HG02588 (cell line): ENCODE results near the gene MFSD12.

ENCODE experiments used
- ATAC-seq: cut with Tn5 transposase; IDR thresholded peaks from one replicate; pipeline ENCODE4 v1.9.1; 2021; ENCODE audit warnings: mild to moderate bottlenecking, moderate library complexity; ENCODE audit not compliant: unreplicated experiment

The MFSD12 gene

DNA sequence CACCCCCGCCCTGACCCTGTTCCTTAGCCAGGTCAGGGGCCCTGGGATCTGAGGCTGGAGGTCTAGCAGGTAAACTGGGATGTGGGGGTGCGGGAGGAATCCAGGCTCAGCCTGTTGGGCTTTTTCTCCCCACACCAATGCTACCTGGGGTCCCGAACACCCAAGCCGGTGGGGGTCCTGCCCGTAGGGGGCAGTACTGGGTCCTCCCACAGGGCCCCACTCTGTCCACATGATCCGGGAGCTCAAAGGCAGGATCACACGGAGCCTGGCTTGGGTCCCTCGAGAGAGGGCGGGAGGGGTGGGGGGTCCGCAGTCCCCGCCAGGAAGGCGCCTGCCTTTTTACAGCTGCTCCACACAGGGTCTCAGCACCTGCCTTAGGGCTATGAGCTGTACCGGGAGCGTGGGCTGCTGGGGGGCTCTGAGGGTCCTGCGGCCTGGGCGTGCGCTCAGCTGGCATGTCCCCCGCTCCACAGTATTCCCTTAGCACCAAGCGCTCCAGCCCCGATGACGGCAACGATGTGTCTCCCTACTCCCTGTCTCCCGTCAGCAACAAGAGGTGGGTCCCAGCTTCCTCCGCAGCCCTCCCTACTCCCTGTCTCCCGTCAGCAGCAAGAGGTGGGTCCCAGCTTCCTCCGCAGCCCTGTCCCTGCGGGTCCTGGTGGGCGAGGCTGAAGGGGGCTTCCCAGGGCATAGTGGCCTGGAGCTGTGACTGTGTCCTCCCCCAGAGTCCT lies 30.7 kb downstream of the MFSD12 start:
- ATAC-seq, result no peak

DNA sequence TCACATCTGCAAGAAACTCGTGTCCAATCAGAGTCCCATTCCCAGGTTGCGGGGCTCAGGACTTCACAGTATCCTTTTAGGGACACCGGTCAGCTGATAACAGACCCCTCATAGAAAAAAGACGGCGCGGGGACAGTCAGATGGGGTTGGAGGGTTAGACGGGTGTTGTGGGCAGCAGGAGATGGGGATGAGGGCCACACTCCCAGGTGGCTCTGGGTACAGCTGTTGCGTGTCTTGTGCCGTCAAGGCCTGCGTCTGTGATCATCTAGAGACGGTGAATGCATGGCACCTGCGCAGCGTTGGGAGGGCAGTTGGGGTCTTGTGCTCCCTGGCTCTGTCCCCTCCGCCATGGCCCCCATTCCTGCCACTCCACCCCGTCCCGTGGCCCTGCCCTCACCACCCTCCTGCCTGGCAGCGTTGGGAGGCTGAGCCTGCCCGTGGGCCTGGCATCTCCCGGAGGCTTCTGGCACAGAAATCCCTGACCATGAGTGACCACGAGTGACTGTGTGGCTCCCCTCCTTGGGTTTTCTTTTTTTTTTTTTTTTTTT lies 32.4 kb downstream of the MFSD12 start:
- no peak for ATAC-seq

DNA sequence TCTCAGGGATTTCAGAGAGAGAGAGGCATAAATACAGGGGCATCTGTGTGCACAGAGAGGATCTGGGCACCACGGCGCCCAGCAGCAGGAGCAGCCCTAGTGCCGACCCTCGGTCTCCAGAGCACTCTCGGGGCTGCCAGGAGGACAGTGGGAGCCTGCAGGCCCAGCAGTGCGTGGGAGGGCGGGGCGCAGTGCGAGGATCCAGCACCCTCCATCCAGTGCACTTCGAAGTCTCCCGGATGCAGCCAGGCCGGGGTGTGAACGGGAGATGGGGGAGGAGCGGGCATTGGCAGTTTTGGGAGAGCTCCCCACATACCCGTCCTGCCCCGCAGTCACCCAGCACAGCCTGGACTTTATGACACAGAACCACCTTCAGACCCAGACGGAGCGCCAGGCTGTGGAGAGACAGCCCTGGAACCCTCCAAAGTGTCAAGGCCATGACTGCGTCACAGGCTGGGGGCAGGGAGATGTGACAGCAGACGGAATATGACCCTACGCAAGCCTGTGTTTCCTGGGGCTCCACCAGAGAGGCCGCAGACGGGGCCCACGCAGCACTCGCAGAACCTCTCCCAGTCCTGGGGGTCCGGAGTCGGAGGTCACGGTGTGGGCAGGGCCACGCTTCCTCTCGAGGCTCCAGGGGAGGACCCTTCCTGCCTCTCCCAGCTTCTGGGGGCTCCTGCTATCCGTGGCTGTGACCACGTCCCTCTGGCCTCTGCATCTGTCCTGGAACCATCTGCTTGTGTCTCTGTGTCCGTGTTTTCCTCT lies 33.1 kb downstream of the MFSD12 start:
- no peak for ATAC-seq

DNA sequence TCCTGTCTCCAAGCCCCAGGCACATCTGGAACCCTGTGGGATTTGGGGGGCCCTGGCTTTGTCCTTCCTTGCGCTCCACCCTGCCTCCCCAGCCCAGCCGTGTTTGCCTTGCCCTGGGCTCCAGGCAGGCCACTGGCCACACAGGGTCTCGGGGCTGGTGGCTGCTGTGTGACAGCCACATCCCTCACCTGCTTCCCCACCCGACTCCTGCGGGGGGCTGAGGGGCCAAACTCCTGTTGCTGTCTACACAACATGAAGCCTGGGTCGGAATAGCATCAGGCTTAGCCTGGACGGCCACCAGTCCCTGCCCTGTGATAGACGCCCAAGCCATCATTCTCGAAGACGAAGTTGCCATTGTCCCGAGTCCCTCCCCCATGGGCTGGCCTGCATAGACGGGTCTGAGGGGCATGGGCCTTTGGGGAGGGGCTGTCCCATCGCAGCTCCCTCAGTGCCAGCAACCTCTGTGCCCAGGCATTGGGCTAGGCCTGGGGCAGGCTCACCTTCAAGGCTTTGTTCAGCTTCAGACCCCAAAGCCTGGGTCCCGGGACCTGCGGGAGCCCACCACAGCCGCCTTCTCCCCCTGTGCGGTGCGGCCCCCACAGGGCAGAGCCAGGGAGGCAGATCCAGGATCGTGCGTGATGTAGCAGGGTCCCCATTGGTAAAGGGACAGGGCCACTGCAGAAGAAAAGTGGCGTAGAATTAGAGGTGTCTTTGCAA lies 33.9 kb downstream of the MFSD12 start:
- no peak for ATAC-seq

DNA sequence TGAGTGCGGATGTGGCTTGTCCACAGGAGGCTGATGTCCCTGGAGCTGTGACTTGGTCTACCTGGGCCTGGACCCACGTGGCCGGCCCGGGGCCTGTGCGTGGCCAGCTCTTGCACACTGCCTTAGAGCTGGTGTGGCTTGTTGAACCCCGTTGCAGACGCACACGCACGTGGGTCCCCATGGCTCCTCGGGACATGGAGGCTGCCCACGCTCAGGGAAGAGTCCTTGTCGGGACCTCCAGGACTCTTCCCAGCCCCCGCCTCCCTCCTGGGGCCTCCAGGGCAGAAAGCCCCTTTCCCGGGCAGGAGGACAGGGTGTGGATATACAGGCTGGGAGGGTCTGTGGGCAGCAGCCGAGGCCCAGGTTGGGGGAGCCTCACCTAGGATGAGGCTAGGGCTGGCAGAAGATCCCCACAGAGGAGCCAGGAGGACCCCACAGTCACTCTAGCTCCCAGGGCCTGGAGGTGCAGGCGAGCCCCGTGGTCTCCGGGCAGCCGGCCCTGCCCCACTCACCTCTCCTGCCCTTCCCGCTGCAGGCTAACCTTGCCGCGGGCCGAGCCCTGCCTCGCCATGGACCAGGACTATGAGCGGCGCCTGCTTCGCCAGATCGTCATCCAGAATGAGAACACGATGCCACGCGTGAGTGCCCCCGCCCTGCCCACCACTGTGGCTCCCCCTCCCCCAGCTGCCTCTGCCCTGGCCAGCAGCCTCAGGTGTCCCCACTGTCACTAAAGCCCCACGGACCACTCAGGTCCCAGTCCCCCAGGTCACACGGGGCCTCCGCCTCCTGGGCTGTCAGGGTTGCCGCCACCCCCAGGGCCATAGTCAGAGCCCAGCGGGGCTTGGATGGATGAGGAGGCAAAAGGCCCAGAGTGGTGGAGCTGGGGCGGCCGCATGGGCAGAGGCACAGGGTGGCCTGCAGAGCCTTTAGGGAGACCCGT lies 34.7 kb downstream of the MFSD12 start:
- no peak for ATAC-seq

DNA sequence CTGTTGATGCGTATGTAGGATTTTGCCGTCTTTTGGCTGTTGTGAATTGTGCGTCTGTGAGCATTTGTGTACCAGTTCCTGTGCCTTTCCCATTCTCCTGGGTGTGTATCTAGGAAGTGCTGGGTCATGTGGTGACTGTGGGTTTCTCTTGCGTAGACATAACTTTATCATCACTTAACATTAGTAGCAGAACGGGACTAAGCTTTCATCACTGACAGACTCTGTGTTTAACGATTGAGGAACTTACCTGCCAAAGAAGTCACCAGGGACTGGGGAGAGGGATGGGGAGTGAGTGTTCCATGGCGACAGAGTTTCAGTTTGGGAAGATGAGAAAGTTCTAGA lies 36.3 kb downstream of the MFSD12 start:
- no peak for ATAC-seq

DNA sequence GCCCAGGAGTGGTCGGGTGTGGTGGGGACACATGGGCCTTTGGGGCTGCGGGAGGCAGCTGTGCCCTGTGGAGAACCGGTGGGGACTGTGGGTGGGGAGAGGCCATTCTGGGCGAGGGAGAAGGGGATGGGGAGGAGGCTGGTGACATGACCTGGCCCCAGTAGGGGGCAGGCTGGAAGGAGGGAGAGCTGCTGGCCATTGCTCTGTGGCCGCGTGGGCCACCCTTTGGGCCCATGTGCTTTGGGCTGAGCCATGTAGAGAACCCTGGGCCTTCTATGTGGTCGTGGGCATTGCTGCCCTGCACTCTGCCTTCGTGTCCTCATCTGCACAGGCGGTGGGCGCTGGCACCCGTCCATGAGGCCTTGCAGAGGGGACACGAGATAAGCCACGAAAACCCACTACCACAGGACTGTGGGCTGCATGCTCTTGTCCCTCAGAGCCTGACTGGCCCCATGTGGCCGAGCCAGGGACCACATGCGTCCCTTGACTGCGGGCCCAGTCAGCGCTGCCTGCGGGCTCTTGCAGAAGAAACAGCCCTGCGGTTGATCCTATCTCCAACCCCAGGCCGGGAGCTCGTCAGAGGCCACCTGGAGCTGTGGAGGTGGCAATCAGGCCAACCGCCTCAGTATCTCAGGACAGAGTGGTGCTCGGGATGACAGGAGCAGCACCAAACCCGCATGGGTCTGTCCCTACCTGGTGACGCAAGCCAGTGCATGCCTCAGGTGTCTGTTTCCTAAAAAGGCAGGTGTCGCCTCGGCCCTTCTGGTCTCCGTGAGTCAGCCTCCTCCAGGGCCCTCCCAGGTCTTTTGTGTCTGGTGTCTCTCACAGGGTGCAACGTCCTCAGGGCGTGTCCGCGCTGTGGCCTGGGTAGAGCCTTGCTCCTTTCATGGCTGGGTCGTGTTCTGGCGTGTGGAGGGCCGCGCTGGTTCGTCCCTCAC lies 37.0 kb downstream of the MFSD12 start:
- ATAC-seq, result no peak

DNA sequence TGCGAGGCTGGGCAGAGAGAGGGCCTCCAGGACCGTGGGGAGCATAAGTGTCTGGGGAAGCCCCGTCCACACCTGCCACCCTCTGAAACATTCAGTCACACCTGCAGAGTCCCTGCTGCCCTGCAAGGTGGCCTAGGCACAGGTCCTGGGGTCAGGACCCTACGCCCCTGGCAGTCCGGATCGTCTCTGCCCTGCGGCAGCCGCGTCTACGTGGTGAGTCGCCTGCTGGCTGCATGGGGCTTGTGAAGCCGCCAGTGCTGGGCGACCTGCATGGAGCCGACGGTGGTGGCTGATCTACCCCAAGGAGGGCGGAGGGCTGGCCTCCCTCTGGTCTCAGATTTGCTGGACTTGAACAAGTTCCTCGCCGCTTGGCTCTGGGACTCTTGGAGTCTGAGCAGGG lies 38.3 kb downstream of the MFSD12 start:
- ATAC-seq, result no peak

DNA sequence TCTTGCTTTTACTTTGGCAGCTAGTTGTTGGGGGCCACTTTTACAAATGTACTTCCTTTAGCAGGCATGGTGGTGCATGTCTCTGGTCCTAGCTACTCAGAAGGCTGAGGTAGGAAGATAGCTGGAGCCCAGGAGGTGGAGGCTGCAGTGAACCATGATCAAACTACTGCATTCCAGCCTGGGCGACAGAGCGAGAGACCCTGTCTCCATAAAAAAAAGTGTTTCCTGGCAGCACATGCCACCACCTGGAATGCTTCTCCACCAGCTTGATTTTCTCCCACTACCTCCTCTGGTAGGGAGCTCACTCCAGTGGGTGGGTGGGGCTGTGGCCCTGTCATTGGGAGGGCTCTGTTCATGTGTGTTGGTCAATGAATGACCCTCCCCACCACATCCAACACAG lies 38.7 kb downstream of the MFSD12 start:
- no peak for ATAC-seq

DNA sequence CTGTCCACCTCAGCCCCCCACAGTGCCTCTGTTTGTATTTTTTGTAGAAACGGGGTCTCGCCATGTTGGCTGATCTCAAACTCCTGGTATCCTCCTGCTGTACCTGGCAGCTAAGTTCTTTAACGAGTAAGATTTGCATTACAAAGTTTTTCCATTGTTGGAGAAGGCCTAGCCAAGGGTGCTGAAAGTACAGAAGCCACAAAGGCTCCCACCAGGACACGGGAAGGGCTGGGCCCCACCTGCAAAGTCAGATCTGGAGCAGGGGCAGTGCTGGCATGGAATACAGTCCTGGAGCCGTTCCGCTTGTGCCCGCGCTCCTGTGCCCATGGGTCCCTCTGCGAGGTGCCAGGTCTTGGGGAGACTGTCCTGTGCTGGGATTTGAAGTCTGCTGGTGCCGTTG lies 39.1 kb downstream of the MFSD12 start:
- no peak for ATAC-seq

DNA sequence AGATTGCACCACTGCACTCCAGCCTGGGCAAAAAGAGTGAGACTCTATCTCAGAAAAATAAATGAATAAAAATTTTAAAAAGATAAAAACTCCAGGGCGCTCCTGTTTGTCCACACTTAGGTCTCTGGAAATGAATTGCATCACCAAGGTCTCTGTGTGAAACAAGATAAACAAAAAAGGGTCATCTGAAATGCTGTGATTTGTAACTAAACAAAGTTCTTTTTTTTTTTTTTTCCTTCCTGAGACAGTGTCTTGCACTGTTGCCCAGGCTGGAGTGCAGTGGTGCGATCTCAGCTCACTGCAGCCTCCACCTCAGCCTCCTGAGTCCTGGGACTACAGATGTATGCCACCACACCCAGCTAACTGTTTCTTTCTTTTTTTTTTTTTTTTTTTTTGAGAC lies 39.7 kb downstream of the MFSD12 start:
- no peak for ATAC-seq

DNA sequence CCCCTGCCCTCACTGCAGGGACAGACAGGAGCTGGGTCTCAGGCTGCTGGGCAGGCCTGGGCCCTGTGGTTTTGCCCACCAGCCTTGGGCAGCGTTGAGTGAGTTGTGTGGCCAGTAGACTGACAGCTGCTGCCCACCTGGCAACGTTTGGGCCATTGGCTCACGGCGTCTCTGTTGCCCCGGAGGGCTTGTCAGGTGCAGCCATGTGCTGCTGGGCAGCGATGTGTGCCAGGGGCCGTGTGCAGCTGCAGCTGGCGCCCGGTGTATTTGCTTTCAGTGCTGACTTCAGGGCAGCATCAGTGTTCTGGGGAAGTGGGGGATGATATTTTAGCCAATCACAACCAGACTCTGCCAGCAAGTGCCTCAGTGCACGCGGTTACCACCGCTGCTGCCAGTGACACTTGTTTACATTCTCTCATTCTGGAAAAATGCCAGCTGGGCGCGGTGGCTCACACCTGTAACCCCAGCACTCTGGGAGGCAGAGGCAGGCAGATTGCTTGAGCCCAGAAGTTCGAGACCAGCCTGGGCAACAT lies 40.6 kb downstream of the MFSD12 start:
- no peak for ATAC-seq

DNA sequence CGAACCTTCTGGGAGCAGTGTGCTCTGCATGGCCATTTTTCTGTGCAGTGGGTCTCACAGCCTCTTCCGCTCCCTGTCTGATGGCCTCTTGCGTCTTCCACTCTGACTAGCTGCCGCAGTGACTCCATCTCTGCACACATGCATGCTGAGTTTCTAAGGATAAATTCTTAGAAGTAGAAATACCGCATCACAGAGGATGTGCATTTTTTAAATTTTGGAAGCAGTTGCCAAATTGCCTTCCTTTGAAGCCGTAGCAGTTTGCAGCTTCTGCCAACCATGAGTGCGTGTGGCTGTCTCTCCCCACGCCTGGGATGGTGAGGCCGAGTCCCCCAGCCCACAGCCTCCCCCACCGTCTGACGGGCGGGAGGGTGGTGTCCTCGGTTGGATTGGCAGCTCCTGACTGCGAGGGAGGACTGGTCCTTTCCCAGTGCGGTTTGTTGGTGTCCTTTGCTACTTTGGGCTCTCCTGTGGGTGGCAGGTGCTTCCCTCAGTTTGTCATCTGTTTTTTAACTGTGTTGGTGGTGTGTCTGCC lies 41.4 kb downstream of the MFSD12 start:
- ATAC-seq, result no peak

DNA sequence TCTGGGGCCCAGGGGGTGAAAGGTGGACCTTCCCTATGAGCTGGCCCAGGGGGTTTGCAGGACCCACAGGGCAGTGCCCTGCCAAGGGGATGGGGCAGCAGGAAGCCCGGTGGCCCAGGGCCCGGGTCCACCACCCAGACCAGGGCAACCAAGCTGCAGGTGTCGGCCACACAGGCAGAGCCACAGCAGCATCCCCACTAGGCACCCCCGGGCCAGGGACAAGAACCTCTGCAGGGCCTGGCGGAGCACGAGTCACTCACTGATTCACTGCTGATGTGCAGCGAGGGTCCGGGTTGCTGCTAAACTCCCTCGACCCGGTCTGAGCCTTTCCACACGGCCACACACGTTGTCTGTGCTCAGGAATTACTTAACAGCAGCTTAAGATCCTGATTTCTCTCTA lies 42.5 kb downstream of the MFSD12 start:
- ATAC-seq, result no peak

DNA sequence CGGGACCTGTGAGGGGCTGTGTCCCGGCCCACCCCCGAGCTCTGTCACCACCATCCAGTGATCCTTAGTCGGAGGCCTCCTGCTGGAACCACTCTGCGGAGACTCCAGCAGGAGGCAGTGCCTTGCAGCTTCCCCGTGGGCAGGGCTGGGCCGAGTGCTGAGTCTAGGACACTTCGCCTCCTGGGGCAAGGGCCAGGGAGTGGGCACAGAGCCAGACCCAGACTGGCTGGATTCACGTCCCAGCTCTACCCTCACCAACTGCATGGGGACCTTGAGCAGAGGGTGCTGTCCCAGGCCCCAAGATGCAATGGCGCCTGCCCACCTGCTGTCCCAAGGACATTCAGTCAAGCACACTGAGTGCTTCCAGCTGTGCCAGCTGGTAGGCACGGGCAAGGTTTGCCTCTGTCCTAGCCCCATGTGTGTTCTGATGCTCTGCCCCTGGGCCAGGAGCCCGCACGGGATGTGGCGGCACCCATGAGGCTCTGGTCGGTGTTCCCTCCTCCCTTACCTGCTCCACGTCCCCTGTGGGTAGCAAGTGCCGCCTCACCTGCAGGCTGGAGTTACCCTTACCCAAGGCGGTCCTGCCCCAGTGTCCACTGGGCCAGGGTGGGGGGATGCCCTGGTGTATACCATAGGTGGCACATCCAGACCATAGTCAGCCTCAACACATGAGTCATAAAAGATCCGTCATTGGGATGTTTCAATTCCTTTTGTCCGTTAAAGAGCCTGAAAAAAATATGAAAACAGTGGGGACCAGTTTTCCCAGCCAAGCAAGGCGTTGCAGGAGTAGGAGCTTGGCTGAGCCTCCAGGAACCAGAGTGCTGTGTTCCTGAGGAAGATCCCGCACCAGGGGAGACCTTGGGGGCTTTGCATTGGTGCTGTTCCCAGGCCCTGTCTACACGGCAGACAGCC lies 43.9 kb downstream of the MFSD12 start:
- ATAC-seq, result no peak

DNA sequence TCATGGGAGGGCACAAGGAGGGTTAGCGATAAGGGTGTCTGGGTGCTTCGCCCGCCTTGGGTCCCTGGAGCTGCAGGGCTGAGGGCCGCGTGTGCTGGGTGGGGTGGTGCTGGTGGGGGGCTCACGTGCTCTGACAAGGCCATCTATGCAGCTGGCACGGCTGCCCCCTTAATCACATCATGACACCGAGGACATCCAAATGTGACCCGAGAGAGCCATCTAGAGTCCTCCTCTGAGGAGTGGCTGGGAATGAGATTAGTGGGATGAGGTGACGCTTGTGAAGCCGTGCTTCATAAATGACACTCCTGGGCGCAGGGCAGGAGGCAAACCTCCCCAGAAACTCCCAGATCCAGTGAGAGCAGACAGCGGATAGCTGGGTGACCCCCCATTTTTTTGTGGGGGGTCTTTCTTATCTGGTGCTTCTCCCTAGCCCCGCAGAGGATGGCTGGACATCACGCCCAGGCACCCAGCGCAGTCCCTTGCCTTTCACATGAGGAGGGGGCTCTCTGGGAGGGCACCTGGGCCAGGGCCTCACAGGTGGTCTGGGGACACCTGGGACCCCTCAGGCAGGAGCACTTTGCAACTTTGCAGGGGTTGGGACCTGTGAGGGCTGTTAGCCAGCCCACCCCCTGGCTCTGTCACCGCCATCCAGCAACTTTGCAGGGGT lies 44.7 kb downstream of the MFSD12 start:
- ATAC-seq, result no peak

DNA sequence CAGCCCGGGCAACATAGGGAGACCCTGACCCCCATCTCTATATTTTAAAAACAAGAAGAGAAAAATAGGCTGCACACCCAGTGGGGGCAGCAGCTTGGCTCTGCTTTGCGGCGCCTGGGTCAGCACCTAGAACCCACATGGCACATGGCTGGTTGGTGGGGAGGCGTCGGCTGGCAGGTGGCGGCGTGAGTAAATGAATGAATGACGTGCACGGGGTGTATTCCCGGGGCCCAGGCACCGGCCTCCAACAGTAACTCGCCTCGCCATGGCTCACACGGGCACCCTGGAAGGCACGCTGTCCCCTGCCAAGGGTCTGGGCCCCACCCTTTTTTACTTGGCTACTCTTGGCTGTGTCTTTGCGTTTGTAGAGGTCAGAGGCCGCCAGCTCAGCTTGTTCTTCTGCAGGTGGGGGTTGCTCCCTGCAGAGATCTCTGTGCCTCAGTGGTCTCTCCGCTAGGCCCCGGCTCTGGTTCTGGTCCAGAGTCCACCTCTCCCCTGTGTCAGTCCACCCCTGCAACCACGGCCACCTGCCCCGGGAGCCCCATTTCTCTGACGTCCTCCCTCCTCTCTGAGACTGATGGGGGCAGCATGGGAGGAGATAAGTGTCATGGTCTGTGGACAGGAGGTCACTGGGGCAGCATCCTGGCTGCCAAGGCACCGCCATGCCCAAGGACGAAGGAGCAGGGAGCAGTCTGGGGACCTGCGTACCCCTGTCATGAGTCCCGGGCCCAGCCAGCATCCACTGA lies 45.7 kb downstream of the MFSD12 start:
- no peak for ATAC-seq
